ENCODE results near the gene GABARAPL1.

GABARAPL1 gene

DNA sequence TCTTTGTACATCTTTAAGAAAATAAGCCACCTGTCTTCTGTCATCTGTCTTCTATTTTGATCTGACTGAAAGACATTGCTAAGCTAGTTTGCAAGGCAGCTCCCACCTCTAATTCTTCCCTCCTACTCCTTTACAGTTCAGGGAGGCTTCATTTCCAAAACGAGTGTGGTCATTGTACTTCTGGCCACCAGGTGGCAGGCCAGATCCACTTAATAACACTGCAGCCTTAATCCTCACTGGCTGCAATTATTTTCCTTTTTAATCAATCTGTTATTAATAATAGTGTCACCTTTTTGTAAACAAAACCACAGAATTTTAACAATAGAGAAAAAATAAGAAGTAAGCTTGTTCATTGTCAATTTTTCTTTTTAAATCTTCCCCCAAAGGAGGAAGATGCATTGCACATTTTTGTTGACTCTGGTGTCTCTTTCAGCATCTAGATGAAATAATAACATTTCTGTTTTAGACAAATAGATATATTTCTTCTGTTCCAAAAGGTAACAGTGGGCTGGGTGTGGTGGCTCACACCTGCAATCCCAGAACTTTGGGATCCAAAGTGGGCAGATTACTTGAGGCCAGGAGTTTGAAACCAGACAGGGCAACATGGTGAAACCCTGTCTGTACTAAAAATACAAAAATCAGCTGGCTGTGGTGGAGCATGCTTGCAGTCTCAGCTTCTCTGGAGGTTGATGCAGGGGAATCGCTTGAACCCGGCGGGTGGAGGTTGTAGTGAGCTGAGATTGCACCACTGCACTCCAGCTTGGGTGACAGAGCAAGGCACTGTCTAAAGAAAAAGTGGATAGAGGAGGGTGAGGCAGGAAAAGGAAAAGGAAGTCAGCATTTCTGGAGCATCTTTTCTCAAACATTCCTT is 23.3 kb downstream of the GABARAPL1 start:
- no peak for DNase-seq

DNA sequence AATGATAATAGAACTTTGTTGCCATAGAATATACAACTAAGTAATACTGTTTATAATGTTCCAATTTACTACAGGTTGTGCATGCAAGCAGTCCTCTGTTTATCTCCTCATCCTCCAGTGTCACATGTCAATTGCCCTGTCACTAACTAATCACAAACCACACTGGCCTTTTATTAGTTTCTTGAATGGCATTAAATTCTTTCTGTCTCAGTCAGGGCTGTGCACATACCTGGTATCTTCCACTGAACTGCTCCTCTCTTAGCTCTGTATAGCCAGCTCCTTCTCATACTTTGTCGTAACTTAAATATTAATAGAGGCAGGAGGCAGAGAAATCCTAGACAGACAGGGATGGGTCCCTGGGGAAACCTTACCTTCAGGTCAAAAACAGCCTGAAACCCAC is 24.0 kb downstream of the GABARAPL1 start:
- DNase-seq: no peak

DNA sequence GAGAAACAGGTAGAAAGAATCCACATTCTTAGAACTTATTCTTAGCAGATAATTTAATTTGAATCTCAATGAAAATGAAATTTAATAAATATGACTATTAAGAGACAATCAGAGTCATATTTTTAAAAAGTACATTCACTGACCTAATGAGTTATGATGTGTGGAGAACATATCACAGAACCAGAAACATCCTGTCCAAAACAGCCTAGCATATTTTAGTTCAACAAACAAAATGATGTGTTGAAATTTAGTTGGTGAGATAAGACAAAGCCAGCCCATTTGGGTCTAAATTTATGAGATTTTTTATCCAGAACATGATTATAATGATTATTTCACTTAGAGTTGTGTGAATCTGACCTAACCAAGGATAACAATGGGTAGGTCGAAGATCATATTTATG is 25.8 kb downstream of the GABARAPL1 start:
- no peak for DNase-seq

DNA sequence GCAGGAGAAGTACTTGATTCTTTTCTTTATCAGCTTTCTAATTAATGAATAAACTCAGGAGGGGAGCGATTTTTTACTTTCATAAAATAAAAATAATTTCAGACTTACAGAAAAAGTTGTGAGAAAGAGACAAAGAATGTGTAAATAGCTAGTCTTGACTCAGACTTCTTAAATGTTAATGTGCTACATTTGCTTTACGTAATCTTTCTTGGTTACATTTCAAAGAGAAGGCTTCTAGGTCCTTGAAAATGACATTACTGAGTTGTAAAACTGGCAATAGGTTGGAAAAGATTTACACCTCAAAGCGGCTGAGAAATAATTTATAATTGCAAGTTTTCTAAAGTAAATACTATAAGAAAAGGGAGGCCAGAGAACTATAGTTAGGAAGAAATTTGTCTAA is 28.6 kb downstream of the GABARAPL1 start:
- DNase-seq: no peak

DNA sequence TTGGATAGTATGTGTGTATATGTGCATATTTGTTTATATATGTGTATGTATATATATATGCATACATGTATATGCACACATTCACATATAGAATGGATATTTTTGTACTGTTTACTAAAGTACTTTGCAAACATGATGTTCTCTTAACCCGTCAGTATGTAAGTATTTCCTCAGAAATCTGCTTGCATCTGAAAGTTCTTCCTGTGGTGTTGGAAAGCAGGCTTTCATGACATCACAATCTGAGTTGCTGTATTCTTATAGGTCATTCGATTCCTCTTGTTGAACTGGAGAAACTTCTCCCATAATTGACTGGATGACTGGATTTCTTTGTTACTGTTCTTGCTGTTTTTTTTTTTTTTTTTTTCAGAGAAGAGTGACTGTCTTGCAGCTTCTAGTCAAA is 29.1 kb downstream of the GABARAPL1 start:
- DNase-seq: no peak

DNA sequence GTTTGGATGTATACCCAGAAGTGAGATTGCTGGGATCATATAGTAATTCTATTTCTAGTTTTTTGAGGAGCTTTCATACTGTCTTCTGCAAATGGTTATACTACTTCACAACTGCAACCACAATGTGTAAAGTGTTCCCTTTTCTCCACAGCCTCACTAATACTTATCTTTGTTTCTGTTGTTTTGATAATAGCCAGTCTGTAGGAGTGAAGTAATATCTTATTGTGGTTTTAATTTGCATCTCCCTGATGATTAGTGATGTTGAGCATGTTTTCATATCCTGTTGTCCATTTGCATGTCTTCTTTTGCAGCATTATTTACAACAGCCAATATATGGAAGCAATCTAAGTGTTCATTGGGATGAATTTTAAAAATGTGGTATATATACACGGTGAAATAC is 29.9 kb downstream of the GABARAPL1 start:
- DNase-seq: no peak

DNA sequence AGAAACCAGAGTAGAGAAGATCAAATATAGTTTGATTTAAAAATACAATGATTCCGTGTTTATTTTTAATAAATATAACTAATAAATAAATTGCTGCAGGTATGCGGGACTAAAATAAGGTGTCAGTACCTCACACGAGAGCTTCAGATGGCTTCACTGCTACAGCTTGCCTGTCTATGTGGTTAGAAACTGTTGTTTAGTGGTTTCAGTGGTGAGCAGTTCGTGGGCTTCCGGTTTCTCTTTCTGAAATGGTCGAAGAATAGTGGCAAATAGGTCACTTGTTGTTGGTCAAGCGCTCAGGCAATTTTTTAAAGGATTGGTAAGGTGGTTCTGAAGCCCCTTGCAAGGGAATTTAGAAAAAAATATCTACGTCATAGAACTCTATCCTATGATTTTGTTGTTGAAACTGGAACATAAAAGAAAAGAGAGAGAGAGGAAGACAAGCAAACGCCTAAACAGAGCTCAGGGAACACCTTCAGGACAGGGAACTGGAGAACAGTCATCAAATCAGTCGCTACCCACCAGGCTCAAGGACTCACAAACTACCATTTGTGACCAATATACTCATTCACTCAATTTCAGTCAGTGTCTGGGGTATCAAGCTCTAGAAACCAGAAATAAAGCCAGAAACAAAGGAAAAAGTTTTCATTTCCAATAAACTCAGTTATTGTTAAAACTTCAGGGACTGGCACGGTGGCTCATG is 31.3 kb downstream of the GABARAPL1 start:
- DNase-seq: no peak

DNA sequence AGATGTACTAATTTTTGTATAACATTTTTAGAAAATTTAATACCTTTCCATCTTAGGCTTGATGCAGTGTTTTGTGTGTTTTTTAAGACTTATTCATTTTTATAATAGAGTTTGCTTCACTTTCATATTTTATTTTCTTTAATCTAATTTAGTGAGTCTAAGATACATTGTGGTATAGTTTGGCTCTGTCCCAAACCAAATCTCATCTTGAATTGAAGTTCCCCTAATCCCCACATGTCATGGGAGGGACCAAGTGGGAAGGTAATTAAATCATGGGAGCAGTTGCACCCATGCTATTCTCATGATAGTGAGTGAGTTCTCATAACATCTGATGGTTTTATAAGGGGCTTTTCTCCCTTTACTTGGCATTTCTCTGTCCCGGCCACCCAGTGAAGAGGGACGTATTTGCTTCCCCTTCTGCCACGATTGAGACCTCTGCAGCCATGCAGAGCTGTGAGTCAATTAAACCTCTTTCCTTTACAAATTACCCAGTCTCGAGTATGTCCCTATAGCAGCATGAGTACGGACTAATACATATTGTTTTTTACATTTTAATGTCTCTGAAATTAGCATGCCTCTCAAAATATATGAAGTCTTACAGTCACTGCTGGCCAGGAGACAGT is 34.9 kb downstream of the GABARAPL1 start:
- DNase-seq: no peak

DNA sequence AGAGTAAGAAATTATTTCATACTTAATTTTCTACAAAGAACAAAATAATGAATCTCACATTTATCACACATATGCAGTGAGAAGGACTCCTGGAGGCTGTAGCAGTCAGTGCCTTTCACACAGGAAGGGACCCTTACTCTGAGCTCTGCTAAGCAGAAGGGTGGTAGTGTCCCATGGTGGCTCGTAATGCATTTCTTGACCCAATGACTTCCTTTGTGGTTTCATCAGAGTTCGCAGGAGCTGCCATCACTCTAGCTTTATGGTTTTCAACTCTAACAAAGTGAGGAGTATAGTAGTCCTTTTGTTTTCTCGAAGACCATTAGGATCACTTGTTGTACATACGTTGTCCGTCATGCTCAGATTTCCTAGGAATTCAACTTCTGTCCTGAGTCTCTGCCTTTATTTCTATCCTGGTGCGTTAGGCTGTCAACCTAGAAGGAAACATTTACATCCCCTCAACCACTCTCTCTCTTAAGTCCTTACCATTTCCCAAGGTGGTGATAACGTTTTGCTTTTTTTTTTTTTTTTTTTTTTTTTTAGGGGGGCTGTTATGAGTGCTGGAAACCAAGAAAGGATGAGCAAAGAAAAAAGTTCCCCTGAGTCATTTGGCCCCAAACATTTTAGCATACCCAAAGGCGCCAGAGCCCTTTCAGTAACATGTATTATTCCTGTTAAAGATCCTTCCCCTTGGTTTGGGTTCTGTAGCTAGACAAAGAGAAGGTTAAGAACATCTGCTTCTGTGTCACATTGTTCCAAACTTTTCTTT is 37.2 kb downstream of the GABARAPL1 start:
- no peak for DNase-seq

DNA sequence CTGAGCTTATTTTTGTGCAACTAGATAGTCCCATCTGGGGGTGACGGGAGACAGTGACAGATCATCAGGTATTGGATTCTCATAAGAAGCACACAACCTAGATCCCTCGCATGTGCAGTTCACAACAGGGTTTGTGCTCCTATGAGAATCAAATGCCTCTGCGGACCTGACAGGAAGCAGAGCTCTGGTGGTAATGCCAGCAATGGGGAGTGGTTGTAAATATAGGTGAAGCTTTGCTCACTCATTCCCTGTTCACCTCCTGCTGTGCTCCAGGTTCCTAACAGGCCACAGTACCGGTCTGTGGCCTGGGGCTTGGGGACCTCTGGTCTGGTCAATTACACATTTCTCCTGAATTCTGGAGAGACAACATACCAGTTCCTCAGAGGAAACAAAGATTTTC is 39.0 kb downstream of the GABARAPL1 start:
- no peak for DNase-seq

DNA sequence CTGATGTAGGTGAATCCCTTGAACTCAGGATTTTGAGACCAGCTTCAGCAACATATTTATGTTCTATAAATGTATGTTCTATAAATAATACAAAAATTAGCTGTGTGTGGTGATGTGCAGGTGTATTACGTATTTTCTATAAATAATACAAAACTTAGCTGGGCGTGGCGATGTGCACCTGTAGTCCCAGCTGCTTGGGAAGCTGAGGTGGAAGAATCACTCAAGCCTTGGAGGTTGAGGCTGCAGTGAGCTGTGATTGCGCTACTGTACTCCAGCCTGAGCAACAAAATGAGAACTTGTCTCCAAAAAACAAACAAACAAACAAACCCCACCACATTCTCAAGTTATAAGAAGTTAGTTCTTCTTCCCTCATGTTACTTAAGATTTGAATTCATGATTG is 39.5 kb downstream of the GABARAPL1 start:
- DNase-seq: no peak

DNA sequence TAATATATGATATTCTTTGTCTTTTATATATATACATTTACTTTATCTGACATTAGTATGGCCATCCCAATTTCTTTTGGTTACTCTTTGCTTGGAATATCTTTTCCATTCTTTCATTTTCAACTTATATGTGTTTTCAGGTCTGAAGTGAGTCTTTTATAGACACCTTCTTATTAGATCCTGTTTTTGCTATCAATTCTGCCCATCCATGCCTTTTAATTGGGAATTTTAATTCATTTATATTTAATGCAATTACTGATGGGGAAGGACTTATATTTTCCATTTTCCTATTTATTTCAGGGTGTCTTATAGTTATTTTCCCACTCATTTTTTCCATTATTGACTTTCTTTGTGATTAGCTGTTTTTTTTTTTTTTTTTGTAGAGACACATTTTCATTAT is 43.4 kb downstream of the GABARAPL1 start:
- DNase-seq: no peak

DNA sequence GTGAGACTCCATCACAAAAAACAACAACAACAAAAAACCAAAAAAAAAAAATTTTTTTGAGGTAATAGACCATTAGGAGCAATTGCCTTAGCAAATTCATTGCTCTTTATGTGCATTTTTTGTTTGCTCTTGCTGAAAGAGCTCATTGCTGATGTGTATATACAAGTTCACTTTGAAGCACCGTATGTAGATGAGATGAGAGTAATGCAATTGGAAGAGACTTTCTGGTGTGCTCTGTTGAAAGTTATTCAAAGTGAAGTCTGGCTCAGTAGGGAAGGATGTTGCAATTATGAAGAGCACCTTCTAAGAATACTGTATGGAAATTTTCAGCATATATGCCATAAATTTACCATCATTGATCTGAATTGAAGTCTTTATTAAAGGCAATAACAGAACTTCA is 48.2 kb downstream of the GABARAPL1 start:
- DNase-seq: no peak

DNA sequence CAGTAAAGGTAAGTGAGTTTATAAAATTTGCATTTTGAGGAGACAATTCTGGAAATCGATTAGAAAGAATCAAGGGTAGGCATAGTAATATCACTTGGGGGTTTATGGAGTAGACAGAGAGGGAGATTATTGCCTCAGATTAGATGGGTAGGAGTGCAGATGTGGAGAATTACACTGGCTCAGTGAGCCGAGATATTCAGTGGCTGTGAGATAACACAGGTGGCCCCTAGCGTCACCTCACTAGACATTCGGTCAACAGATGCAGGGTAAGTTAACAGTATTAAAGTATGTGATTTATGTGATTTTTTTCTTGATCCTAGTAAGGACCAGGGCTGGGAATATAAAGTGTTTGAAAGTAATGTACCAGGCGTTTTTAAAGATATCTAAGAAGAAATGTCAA is 55.4 kb downstream of the GABARAPL1 start:
- DNase-seq: no peak

DNA sequence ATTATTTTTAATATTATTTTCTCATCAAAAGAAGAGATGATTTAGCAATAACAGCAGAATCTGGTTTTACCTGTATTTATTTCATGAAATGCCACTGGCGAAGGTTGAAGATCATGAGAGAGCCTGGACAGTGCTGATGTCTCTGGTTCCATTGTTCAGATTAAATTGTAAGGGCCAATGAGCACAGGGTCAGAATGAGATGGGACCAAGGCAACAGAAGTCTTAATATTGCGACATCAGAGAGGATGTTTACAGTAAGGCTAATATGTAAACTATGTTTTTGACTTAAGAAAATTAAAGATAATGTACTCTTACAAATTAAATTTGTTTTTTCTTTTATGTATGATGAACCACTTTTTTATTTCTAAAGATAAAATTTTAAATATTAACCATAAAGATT is 59.8 kb downstream of the GABARAPL1 start:
- DNase-seq: no peak
